Peyer's patch (tissue), 4 donors: Measurements from ENCODE around the gene POMT1.

Experiments used
- CTCF ChIP-seq, 6 experiments: fragments of 450-650 bp in 4 of 6; fragments of 200-600 bp in 2 of 6; sonication (generic) in 1 of 6; IDR thresholded peaks; one replicate each; pipeline ENCODE4 v1.5.1; 2017 to 2019; ENCODE audit warnings: antibody characterized with exemption in 6 of 6, mild to moderate bottlenecking in 3 of 6, moderate library complexity in 1 of 6
- POLR2A ChIP-seq, 2 donors: fragments of 450-650 bp; IDR thresholded peaks; one replicate each; pipeline ENCODE4 v1.5.1; 2017; ENCODE audit warnings: antibody characterized with exemption in 2 of 2, mild to moderate bottlenecking in 2 of 2, moderate library complexity in 2 of 2

GRCh38 chr9:131554087-131554842 is 51.5 kb downstream of the POMT1 start:
- no peak for TF ChIP-seq CTCF (IDR thresholded peaks at IDR 0.05)
- no peak for TF ChIP-seq POLR2A (IDR thresholded peaks at IDR 0.05)
